Cerebellar nuclear complex (tissue), 1 donor: ENCODE data around the gene CDC14A.

Experiments
- DNase-seq, 2 experiments: peaks; one replicate each; lab custom pipeline; 2025; lab: John Stamatoyannopoulos, UW

The CDC14A gene

DNA sequence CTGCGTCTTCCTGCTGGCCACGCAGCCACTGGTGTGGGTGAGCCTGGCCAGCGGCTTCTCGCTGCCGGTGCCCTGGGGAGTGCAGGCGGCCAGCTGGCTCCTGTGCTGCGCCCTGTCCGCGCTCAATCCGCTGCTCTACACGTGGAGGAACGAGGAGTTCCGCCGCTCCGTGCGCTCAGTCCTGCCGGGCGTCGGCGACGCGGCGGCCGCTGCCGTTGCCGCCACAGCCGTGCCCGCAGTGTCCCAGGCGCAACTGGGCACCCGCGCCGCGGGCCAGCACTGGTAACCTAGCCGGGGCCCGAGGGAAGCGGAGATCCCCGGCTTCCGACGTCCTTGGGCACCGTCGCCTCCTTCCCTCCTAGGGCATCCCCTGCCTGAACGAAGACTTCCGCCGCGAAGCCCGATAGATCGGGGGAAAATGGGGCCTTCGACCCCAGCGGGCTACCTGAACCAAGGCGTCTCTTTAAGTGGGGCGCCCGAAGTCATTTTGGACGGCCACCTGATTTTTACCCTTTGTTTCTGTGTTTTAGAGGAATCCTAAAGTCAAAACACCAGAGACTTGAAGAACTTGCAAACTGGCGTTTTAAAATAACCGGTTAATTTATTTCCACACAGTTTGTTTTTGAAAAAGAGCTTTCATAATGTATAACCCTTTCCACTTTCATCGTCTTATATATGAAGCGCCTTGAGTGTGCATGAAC is 187.7 kb downstream of the CDC14A start:
- no peak for DNase-seq

DNA sequence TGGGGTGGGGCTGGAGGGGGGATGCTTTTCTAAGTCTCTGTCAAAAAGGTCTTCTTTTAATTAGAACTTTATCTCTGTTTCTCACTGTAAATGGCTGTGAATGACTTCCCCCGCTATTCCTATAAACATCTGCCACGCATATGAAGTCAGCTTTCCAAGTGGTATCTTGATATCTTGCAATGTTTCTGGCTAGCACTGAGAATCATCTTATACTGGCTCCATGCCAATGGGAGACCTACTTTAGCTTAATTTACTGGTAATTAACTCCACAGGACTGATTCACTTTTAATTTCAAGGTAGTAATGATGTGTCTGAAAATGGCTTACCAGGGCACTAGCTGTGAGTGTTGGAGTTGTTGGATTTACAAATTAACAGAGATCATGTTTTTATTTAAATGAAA is 190.0 kb downstream of the CDC14A start:
- DNase-seq = no peak

DNA sequence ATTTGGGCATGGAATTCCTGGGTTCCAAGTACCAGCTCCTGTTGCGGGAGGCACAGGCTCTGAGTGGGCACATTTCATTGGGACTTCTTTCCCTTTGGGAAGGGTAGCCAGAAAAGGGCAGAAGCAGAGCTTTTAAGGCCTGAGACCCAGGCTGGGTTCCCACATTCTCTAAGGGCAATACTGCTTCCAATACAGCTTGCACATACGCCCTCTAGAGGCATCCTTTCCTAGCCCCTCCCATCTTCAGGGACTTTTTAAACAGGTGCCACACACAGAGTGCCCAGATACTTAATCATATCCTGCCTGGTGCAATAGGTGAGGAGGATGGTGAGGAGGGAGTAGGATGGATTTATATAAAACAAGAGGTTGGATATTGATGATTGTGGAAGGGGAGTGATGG is 191.3 kb downstream of the CDC14A start:
- no peak for DNase-seq

DNA sequence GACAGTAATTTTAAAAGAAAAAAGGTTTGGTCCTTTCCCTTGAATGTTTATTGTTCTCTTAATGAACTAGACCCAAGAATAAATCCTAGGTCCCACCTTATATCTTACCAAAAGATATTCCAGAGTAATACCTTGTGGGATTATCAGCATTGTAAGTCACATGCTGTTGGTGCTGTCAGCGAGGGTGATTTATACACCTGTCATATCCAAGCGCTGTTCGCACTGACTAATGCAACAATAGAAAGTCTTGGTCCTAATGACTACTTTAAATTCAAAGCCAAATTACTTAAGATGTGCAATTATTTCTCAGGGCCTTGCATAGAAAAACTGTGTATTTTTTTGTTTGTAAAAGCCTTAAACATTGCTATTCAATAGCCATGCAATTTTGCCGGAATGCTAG is 192.5 kb downstream of the CDC14A start:
- DNase-seq = no peak

DNA sequence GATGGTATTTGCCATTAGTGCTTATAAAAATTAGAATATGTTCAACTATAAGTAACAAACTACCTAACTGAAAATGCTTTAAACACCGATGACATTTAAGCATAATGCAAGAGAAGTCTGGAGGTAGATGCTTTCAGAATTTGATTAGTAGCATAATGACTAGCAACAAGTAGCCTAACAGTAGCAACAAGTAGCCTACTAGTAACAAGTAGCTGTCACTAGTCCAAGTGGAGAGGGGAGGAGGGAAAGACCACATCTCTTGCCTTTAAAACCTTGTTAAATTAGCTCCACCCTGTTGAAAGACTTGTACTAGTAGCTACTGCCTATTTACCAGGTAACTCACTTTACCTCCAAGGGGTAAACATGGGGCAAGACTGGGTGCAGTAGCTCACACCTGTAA is 193.5 kb downstream of the CDC14A start:
- no peak for DNase-seq

DNA sequence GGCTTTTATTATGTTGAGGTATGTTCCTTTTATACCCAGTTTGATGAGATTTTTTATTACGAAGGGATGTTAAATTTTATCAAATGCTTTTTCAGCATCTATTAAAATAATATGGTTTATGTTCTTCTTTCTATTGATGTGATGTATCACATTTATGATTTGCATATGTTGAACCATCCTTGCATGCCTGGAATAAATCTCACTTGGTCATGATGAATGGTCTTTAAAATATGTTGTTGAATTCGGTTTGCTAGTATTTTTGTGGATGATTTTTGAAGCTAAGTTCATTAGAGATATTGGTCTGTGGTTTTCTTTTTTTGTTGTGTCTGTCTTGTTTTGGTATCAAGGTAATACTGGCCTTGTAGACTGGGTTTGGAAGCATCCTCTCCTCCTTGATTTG is 199.7 kb downstream of the CDC14A start:
- DNase-seq = no peak

DNA sequence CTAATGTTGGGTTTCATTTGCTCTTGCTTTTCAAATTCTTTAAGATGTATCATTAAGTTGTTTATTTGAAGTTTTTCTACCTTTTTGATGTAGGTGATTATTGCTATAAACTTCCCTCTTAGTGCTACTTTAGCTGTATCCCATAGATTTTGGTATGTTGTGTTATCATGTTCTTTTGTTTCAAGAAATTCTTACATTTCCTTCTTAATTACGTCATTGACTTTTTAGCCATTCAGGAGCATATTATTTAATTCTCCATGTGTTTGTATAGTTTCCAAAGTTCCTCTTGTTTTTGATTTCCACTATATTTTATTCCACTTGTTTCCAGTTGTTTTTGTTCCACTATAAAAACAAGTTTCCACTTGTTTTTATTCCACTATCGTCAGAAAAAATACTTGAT is 200.6 kb downstream of the CDC14A start:
- DNase-seq = no peak

DNA sequence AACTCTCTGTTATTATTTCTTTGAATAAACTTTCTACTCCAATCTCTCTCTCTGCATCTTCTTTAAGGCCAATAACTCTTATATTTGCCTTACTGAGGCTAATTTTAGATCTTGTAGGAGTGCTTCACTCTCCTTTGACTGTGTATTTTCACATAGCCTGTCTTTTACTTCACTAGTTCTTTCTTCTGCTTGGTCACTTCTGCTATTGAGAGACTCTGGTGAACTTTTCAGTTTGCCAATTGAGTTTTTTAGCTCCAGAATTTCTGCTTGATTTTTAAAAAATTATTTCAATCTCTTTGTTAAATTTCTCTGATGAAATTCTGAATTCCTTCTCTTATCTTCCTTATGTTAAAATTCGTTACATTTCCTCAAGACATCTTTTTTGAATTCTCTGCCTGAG is 203.9 kb downstream of the CDC14A start:
- DNase-seq = no peak

DNA sequence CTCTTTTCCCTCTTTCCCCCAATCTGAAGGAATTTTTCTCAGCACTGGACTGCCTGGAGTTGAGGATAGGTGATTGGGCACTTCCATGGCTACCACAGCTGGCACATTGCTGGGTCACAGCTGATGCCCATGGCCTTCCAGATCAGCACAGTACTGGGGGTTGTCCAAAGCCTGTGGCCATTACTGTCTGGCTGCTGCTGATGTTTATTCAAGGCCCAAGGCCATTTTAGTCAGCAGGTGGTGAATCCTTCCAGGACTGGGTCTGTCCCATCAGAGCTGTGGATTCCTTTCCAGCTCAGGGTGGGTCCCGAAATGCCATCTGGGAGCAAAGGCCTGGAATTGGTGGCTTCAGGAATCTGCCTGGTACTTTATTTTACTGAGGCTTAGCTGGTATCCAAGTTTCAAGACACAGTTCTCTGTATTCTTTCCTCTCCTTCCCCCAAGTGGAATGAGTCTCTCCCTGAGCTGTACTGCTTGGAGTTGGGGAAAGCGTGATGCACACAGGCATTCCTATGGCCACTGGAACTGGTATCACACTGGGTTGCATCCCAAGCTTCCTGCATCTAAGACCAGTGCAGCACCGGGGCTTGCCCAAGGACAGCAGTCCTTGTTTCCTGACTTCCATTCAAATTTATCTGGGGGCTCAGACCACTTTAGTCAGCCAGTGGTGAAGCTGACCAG is 204.8 kb downstream of the CDC14A start:
- no peak for DNase-seq

DNA sequence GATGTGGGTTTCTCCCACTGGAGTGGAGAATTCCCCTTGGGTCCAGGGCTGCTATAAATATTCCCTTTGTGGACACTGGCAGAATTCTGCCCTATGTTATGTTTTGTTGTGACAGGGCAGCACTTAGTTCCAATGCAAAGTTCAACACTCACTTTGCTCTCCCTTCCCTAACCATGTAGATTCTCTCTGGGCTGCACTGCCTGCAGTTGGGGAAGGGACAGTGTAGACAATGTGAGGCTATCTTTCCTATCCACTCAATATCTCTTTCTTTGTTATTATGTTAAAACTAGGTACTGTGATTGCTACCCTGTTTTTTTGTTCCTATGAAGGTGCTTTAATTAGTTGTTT is 205.3 kb downstream of the CDC14A start:
- no peak for DNase-seq

DNA sequence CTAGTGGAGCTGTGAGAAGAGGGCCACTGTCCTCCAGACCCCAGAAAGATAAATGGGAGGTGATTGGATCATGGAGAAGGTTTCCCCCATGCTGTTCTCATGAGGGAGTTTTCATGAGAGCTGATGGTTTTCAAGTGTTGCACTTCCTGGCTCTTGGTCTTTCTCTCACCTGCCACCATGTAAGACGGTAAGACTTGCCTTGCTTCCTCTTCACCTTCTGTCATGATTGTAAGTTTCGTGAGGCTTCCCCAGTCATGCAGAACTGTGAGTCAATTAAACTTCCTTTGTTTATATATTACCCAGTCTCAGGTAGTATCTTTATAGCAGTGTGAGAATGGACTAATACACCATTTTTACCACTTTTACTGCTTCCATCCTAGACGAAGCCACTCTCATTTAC is 213.2 kb downstream of the CDC14A start:
- DNase-seq = no peak

DNA sequence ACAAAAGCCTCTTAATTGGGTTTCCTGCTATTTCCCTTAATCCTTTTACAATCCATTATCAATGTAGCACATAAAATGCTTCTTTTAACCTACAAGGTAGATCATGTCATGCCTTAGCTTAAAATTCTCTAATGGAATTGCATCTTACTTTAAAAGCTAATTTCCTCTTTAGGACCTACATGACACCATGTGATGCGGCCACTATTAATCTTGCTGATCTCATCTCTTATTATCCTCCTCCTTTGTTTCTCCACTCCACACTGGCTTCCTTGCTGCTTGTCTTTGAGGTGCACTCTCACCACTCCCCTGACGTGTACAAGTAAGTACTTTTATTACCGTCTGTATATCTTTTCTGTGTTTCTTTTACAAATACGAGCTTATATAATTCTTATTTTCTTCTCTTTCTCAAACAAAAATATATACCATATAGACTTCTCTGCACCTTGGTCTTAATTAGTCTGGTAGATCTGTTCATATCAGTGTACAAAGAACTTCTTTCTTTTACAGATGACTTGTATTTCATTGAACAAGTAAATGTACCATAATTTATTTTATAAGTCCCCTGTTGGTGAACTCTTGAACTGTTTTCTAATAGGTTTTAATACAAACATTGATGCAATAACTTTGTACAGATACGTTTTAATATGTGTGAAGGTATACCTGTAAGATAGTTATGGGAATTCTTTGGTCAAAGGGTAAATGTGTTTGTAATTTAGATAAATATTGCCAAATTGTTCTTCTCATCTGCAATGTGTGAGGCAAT is 213.8 kb downstream of the CDC14A start:
- no peak for DNase-seq

DNA sequence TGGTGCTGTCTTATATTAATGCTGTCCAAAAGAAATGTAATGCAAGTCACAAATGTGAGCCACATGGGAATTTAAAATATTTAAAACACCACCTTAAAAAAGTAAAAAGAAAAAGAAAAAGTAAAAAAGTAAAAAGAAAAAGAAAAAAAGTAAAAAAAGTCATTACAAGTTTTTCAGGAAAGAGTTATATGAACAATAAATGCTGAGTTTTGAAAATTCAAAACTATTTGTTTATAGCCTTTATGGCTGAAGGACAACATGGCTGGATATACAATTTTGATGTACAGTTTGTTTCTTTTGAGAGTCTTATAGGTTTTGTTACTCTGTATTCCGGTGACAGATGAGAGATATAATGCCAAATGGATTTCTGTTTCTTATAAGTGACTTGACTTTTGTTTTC is 214.8 kb downstream of the CDC14A start:
- no peak for DNase-seq
